Measurements from ENCODE around the gene MSI2.
A peak's percentile ranks its signal among the peaks of the same experiment; 100 is the strongest.
"Not testable (repeated sequence)": the region's sequence is repeated elsewhere in the genome, so short reads cannot be mapped to it uniquely, and the experiment has no call there.

MSI2 gene

DNA sequence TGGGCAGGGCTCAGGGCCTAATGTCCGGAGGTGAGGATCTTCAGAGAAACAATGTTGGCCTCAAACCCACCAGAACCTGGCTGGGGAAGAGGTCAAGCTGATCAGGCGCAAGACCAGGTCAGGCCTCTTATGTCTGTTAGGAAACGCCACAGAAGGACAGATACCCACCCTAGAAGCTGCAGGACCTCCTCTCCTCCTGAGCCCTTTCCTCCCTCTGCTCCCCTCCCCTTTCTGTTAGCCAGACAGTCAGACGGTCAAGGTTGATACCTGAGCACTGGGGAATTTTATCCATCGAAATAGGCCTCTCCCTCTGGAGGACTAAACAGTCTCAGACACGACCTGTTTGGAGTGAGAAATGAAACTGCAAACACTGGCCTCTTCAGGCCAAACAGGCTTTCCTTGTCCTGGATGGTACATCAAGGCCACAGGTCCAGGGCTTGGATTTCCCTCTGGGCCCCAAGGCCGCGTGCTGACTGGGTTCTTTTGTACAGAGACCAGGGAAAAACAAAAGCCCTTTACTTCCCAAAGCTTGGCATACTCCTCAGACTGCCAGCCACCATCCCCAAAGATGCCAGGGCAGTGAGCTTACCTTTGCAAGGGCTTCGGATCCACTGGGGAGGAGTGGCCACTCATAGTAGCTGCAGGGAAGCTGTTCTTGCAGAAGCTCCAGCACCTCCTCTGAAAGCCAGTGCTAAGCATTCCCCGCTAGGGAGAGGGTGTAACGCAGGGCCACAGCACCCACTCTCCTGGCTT lies 353.0 kb downstream of the MSI2 start:
- no peak for DNase-seq

DNA sequence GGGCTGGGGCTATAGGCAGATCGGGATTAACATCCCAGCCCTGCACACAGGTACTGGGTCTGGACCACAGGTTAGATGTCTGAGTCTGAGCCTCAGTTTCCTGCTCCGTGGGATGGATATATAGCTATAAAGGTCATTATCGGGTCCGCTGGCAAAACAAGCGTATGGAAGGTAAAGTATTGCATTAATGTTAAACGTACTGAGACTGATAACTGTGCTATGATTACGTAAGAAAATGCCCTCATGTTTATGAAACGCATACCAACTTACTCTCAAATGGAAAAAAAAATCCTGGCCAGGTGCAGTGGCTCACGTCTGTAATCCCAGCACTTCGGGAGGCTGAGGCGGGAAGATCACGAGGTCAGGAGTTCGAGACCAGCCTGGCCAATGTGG lies 353.6 kb downstream of the MSI2 start:
- DNase-seq = no peak

GRCh38 chr17:57612202-57613071 lies 356.1 kb downstream of the MSI2 start:
- DNase-seq = peak; percentile 71

DNA sequence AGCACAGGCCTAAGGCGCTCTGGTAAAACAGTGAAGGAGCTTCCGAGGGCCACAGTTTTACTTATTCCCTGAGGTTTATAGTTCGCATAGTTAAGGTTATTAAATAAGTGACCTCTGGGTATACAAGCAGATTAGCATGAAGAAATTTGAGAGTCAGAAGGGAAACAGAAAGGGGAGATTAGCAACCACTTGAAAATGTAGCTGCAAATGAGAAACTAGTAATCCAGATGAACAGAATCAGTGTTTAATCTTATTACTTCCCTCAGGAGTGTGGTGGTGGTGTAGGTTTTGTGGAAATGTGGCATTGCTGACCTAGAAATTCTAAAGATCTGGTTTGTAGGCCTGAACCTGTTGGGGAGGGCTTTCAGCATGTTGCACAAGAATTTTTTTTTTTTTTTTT lies 358.4 kb downstream of the MSI2 start:
- no peak for DNase-seq

- no peak for DNase-seq
These were observed 359.8 kb downstream of the MSI2 start for GRCh38 chr17:57615836-57616757.

DNA sequence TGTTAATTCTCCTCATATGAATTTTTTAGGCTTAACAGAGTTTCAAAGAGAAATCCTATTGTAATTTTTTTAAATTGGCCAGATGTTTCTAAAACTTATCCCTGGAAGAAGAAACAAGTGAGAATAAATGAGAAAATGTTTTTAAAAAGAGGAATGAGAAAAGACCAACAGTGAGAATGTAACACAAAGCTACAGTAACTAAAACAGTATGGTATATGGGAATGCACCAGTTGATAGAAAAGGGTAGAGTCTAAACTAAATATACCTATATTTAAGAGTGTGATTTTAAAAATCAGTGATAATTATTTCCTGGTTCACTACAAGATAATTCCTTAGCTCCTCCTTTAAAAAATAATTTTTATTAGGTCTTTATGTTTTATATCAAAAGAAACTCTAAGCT lies 360.9 kb downstream of the MSI2 start:
- no peak for DNase-seq

DNA sequence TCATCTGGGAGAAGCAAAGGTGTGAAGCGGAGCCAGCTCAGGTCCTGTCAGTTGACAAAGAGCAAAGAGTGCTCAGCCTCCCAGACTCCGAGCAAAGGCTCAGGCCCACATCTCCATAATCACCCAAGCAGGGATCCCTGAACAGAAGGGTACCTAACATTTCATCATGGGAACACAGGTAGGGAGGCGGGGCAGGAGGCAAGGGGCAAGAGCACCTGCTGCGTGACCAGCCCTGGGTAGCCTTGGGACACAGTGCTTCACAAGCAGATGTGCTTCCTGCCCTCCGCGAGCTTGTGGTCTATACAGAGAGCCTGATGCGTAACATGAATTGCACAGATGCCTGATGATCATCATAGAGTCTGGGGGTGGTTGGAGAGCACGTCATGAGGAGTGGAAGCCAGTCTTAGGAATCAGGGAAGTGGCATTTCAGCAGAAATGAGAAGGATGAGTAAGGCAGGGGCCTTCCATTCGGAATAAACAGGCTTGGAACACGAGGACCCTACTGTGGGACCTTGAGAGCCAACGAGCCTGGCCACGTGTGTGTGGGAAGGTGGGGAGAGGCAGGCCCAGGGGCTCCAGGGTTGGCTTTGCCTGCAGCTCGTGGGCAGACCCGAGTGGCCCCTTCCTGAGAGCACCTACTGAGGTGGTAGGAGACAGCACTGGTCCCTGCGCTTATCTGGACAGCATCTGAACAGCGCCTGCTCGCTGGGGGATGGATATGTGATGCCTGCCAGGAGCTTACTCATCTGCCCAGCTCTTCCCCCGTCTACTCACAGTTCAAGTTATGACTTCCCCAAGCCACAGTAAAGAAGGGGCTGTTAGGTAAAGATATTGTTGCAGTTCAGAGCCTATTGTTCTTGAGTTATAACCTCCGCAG lies 363.0 kb downstream of the MSI2 start:
- no peak for DNase-seq

DNA sequence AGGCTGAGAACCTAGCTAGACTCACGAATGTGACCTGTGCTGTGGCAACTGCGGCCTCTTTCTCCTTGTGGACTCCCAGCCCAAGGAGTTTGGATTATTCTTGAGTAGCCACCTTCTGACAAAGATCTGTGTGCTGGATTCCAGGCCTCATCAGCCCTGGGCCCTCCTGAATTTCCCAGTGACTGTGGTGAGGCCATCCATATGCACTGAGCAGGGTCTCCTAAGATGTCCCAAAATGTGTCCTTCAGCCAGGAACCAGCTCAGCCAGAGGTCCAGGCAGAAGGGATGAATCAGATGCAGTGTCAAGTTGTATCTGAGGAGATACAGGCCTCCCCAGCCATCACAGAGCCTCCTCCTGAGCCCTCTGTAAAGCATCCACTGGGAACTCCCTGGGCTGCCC lies 364.3 kb downstream of the MSI2 start:
- no peak for DNase-seq

GRCh38 chr17:57621791-57622190 lies 365.5 kb downstream of the MSI2 start:
- DNase-seq = not testable (repeated sequence)

- no peak for DNase-seq
These were observed 366.0 kb downstream of the MSI2 start for GRCh38 chr17:57622306-57622682.

- DNase-seq = no peak
These were observed 366.5 kb downstream of the MSI2 start for GRCh38 chr17:57622683-57623433.

GRCh38 chr17:57623620-57624019 lies 367.3 kb downstream of the MSI2 start:
- no peak for DNase-seq

DNA sequence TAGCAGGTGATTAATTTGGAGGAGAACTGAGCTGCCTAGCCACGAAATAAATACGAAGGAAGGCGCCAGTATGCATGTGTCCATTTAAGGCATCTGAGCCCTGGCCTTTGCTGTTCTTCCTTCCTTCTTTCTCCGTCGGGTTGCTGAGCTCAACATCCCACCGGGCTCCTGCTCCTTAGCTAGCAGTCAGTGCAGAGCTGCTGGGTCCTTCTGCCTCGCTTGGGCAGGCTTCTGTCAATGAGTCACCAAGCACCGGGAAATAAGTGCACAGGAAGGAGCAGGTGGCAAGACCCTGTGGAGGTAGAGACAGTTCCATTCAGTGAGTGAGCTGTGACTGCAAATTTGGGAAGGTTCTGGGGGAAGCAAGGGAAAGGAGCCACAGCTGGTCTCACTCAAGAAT lies 368.1 kb downstream of the MSI2 start:
- no peak for DNase-seq

- no peak for DNase-seq
These were observed 369.2 kb downstream of the MSI2 start for GRCh38 chr17:57625511-57625910.

- DNase-seq = no peak
These were observed 369.6 kb downstream of the MSI2 start for GRCh38 chr17:57625957-57626356.

DNA sequence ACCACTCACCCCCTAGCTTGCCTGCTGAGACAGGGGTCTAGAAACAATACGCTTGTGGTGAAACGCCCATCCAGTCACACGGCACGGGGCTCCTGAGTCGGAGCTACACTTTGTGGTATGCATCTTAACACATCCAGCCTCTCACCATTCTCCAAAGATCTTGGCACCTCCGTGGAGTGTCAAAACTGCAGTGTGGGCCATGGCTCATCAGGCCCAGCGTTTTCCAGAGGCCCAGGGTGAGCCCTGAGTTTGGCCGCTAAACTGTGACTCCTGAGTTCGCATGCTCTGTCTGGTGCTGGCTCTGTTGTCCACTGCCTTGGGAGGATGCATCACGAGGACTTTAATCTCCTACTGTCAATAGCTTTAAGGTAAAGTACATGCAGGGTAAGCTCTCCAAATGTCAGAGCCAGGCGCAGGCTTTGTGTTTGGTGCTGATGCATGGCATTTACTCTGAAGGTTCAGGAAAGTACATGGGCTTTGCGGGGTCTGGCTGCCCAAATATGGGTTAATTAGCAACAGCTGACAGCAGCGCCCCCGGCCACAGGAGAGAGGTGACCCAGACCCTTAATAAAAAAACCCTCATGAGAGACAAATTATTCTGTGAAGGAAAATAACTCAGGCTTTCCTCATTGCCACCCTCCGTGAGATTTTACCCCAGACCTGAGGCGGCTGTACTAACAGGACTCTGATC lies 370.3 kb downstream of the MSI2 start:
- no peak for DNase-seq

DNA sequence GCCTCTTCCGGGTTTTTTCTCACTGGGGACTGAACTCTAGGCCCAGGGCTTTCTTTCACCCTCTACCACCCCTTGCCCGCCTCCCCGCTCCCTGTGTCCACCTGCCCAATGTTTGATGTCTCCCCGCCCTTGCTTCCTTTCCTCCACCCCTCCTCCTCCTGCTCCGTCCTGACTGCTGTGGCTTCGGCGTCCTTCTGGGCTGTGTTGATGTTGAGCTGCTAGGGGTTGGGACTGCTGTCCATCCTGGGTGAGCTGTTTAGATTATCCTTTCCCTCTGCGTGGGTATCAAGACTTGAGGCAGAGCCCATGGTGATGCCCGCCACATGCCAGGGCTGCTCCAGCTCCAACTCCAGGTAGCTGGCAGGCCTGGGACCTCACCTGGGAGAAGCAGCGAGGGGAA lies 371.3 kb downstream of the MSI2 start:
- DNase-seq = no peak

GRCh38 chr17:57628421-57628820 lies 372.1 kb downstream of the MSI2 start:
- DNase-seq = no peak

- no peak for DNase-seq
These were observed 373.1 kb downstream of the MSI2 start for GRCh38 chr17:57629470-57629869.

- no peak for DNase-seq
These were observed 373.6 kb downstream of the MSI2 start for GRCh38 chr17:57629886-57630285.

DNA sequence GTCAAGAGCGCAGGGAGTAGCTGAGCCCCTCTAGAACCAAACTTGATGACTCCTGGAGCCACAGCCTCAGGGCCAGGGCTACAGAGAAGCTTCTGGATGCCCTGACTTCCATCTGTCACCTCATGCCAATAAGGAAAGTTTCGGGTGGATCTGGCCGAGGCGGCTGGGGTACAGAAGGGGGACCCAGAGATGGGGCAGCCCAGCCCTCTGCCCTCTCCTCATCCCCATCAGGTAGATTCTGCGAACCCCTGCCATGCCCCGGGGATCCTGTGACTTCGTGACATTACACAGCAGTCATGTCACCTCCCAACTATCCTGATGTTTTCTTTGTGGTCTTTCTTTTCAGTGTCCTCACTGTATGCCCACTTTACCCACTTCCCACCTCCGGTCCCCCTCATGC lies 374.4 kb downstream of the MSI2 start:
- DNase-seq = no peak

Data from hematopoietic multipotent progenitor cell treated with erythropoietin and hydrocortisone succinate and interleukin-3 and kit ligand, for 8 days (in vitro differentiated cells).